Measurements from ENCODE around the gene ABHD2. TPM values are rescaled to one million over a fixed set of nuclear protein-coding genes. Genes with fewer than 3 reads are reported as not detected.
"Not testable (repeated sequence)": the region's sequence is repeated elsewhere in the genome, so short reads cannot be mapped to it uniquely, and the experiment has no call there.

Gene ABHD2
- total RNA-seq, 2 experiments from 2014 or later: 71.3 to 71.9 TPM

GRCh38 chr15:89248584-89248983 lies 160.3 kb downstream of the ABHD2 start:
- Mint-ChIP-seq H3K4me1 (ENCODE audit: low read depth) (peaks cover 42% of the 10 kb centered on the region), H3K36me3 (ENCODE audit: low read depth) (peaks cover 76% of the 10 kb centered on the region), H3K4me3 (no peak overlapping the region), H3K27ac (no peak overlapping the region), H3K9me3 (ENCODE audit: insufficient read depth) (peaks cover 3% of the 10 kb centered on the region), H3K27me3 (ENCODE audit: low read depth) (no peaks in the 10 kb centered on the region)
- ChIA-PET CTCF (interaction anchor here (2.2 kb wide), 1 partner anchor 42 kb away, joined by 7 read pairs; no protein-coding TSS in a partner anchor), POLR2A (interaction anchor here (0.8 kb wide), 1 partner anchor 8 kb away, joined by 3 read pairs; no protein-coding TSS in a partner anchor)
- no peak for ATAC-seq
- DNase-seq: no peak

GRCh38 chr15:89250142-89250541 lies 161.9 kb downstream of the ABHD2 start:
- Mint-ChIP-seq H3K36me3 (ENCODE audit: low read depth) (peaks cover 75% of the 10 kb centered on the region), H3K4me1 (ENCODE audit: low read depth) (peaks cover 35% of the 10 kb centered on the region)
- H3K4me3 Mint-ChIP-seq; POLR2A ChIA-PET; DNase-seq; H3K9me3 Mint-ChIP-seq (ENCODE audit: insufficient read depth); H3K27me3 Mint-ChIP-seq (ENCODE audit: low read depth); H3K27ac Mint-ChIP-seq; ATAC-seq: not testable (repeated sequence)
- CTCF ChIA-PET: interaction anchor here (2.2 kb wide), 1 partner anchor 43 kb away, joined by 7 read pairs; no protein-coding TSS in a partner anchor

Other genes with a start within 250 kb of the ABHD2 start
- gene HAPLN3, start 192.9 kb upstream of the ABHD2 start, total RNA-seq: 10 to 100 TPM; 75.7 to 79.0 TPM
- 10 to 100 TPM; 34.7 to 44.8 TPM for gene MFGE8, start 175.1 kb upstream of the ABHD2 start, total RNA-seq
- not detected for gene RLBP1, start 133.1 kb downstream of the ABHD2 start, total RNA-seq
- gene FANCI, start 155.5 kb downstream of the ABHD2 start, total RNA-seq: 100 to 1,000 TPM; 203 to 213 TPM
- gene POLG, start 246.4 kb downstream of the ABHD2 start, total RNA-seq: 100 to 1,000 TPM; 121 to 128 TPM